Measurements from ENCODE around the gene HMHB1.
"Not testable (repeated sequence)": the region's sequence is repeated elsewhere in the genome, so short reads cannot be mapped to it uniquely, and the experiment has no call there.

DNA sequence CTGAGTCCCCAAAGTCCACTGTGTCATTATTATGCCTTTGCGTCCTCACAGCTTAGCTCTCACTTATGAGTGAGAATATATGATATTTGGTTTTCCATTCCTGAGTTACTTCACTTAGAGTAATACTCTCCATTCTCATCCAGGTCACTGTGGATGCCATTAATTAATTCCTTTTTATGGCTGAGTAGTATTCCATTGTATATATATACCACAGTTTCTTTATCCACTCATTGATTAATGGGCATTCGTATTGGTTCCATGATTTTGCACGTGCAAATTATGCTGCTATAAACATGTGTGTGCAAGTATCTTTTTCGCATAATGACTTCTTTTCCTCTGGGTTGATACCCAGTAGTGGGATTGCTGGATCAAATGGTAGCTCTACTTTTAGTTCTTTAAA, 4.4 kb downstream of the HMHB1 start:
- not testable (repeated sequence) for TF ChIP-seq TAF1 (IDR thresholded peaks at IDR 0.05; ENCODE audit: borderline replicate concordance, low read depth, low read length); POLR2A (IDR thresholded peaks at IDR 0.05; ENCODE audit: low read depth, low read length)

Data from GM12892 (cell line).